Activated CD4-positive, alpha-beta T cell treated with anti-CD3 and anti-CD28 coated beads for 24 hours (primary cell): ENCODE measurements around the gene NECAB3.

Source experiments
- DNase-seq, 2 donors: peaks; one replicate each; pipeline ENCODE4 v3.0.0-alpha.2; 2020; ENCODE audit warnings: low read depth in 2 of 2

The NECAB3 gene

GRCh38 chr20:33664762-33665144, 9.5 kb downstream of the NECAB3 start:
- no peak for DNase-seq

GRCh38 chr20:33664085-33664761, 10.0 kb downstream of the NECAB3 start:
- no peak for DNase-seq

GRCh38 chr20:33663161-33664084, 10.8 kb downstream of the NECAB3 start:
- peak; percentile 73 to 82 for DNase-seq

DNA sequence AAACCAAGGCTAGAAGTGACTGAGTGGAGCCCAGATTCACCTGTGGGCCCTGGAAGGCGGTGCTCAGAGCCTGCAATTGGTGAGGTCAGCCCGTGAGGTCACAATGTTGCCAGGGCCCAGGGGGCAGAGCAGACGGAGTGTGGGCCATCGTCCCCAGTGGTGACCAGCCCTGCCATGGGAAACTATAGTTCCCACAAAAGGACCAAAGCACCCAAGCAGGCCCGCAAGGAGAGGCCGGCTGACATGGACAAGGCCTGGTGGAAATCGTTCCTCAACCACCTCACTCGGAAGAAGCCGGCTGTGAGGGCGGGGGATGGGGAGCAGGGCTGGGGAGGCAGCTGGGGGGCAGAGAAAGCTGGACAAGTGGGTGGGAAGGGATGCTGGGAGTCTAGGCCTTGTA, 12.1 kb downstream of the NECAB3 start, which contains the start of gene C20orf144:
Gene C20orf144, plus strand, starts transcription at position 156 of the 400 bp plus-strand sequence. Its CDS starts 19 bp downstream, at position 175.
- no peak for DNase-seq

GRCh38 chr20:33660685-33661058, 13.6 kb downstream of the NECAB3 start:
- no peak for DNase-seq

GRCh38 chr20:33660035-33660684, 14.1 kb downstream of the NECAB3 start:
- no peak for DNase-seq

DNA sequence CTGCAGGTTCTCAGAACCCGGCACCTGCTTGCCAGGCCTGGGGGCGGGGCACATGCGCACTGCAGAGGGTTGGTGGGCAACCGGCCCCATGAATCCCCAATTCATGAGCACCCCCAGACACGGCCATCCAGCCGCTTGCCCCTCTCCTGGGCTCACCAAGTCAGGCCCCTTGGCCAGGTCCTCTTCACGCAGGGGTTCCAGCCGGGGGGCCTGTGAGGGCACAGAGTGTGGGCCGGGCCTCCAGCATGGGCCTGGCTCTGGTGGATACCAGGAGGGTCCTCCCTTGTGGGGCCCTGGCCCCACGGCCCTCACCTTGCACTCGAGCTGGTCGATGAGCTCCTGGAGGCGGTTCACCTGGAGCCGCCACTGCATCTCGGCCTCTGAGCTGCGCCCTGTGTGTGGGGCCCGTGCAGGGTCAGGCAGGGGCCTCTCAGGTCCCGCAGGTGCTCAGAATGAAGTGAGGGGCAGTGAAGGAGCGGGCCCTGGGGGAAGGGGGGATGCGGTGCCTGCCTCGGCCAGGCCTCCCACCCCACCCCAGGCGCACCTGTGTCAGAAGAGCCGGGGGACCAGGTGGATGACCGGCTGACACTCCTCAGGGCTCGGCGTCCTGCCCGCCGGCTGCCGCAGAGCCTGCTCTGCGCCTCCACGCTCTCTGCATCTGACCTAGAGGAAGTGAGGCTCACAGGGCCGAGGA, 14.7 kb downstream of the NECAB3 start:
- DNase-seq: no peak

GRCh38 chr20:33658929-33659328, 15.3 kb downstream of the NECAB3 start:
- DNase-seq: no peak

GRCh38 chr20:33658510-33658909, 15.7 kb downstream of the NECAB3 start:
- DNase-seq: no peak

DNA sequence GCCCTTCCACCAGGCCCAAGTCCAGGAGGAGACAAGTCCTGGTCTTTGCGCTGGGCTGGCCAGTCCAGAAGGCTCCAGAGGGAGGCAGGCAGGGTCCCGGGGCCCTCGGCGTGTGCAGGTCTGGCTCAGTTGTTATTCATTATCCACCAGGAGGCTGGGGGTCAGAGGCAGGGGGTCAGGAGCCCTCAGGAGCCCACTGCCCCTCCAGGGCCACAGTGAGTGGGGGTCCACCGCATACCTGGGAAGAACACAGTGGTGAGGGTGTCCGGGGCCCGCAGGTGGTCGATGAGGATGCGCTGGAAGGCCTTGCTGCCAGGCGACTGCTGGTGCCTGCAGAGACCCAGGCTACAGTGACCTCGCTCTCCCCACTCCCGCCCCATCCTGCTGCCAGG, 16.5 kb downstream of the NECAB3 start:
- DNase-seq: no peak

- DNase-seq: no peak
Measured at GRCh38 chr20:33656783-33657703, 17.2 kb downstream of the NECAB3 start.

GRCh38 chr20:33656010-33656782, 18.0 kb downstream of the NECAB3 start:
- DNase-seq: no peak

DNA sequence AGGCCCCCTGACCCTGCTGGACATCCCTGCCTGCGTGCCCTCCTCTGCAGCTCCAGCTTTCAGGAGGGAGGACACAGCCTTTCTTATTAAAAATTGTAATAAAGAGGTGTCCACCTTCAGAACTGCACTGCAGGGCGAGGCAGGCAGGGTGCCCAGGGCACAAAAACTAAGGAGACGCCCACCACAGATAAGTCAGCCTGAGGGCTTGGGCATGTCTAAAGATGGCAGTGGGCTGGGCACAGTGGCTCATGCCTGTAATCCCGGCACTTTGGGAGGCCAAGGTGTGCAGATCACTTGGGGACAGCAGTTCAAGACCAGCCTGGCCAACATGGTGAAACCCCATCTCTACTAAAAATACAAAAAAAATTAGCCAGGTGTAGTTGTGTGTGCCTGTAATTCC, 19.1 kb downstream of the NECAB3 start:
- no peak for DNase-seq

DNA sequence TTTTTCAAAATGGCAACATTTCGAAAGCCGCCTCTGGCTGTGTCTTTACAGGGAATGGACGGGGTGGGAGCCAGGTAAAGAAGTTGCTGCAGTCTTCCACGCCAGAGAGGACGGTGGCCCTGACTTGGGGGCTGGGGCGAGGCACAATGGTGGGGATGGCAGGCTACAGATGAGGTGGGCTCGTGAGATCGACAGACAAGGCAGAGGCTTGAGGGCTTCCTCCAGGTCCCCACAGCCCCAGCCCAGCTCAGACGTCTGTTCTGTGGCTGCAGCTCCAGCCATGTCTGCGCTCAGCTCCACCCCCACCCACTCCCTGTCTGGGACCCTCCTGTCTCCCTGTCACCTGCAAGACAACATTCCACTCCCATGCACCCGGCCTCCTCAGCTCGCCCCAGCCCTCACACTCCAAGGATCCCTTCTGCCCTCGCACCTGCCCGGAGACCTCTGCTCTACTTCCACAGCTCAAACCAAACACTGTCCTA, 19.5 kb downstream of the NECAB3 start:
- DNase-seq: no peak

DNA sequence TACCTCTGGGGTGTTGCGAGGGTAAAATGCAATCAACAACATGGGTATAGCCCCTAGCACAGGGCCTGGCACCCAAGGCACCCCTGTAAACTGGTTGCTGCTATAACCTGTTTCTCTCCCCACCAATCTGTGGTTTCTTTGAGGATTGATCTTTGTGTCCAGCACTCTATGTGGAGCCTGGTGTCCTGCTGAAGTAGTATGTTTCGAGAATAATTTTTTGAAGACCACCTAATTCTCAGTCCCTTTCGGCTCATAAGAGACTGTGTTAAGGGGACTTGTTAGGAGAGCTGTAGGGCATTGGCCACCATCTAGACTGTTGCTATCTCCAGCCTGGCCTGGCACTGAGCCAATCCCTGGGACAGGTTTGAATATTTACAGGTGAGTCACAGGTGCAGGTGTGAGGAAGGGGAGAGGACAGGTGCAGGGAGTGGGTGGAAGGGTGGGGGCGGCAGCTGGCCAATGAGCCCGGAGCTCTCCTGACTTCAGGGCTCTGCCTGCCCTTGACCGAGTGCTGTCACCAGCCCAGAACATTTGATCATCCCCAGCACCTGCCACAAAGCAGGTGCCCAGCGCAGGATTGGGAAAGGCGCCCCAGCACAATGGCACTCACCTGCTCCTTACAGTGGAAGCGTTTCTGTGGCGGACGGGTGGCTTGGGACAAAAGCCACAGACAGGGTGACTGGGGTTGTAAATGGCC, 20.2 kb downstream of the NECAB3 start:
- no peak for DNase-seq

GRCh38 chr20:33653218-33653899, 20.9 kb downstream of the NECAB3 start:
- peak in 1 of 2 donors; percentile 30 for DNase-seq

- DNase-seq: no peak
Measured at GRCh38 chr20:33651562-33652048, 22.6 kb downstream of the NECAB3 start.

- no peak for DNase-seq
Measured at GRCh38 chr20:33650753-33651561, 23.3 kb downstream of the NECAB3 start.
